Stimulated activated CD8-positive, alpha-beta memory T cell treated with anti-CD3 and anti-CD28 coated beads, Interleukin-2, amount 100 ng/mL, for 1 hour (primary cell): Measurements from ENCODE around the gene SPRYD3.
"Not testable (repeated sequence)": the region's sequence is repeated elsewhere in the genome, so short reads cannot be mapped to it uniquely, and the experiment has no call there.

ENCODE experiments used
- DNase-seq, 2 donors: peaks; one replicate each; pipeline ENCODE4 v3.0.0-alpha.2; 2020; ENCODE audit warnings: low read depth in 2 of 2

The SPRYD3 gene

DNA sequence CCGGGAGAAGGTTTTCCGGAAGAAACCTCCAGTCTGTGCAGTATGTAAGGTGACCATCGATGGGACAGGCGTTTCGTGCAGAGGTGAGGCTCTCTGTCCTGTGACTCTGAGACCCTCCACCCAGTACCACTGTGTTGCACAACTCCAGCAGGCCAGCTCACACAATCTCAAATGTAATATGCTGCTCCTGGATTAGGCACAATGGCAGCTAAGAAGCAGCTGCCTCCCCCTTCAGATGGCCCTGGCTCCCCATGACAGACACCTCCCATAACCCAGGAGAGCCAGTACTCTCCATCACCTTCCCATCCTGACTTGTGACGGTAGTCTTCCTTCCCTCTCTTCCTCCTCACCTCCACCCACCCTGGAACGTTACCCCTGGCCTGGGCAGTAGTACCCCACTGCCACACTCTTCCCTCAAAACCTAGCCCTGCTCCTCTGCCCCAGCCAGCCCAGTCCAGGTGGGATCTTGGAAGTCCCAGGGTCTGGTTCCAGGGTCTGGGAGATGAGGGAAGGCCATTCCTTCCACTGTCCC, 27.2 kb downstream of the SPRYD3 start:
- DNase-seq: no peak

DNA sequence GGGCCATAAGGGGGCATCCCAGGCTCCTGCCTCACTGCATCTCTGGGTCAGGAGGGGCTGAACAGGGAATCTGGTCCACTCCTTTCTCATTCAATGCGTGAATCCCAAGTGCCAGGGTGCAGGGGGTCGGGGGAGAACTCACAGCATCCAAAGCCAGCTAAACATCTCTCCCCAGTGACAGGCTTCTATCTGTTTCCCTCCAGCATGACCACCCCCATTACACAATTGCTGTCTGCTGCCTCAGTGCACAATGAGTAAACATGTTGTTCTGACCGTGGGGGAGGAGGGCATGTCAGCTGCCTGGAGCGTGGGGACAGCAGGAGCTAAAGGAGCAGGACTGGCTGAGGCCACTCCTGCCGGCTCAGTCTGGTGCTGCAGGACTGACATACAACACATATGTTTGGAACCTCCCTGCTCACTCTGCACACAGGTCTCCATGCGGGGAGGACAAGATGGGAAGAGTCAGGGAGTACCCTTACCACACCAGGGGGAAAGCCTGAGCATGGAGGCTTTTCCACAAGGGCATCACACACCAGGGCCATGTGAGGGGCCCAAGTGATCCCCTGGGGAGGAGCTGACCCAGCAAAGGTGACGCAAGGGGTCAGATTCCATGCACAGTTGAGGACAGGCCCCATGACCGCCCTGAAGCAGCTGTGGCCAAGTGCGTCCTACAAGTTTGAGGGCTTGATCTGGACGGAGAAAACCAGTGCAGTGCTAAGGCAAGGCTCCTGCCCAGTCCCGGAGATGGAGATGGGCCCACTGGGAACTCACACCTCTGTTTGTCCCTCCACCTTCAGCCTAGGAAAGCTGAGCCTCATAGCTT, 27.9 kb downstream of the SPRYD3 start:
- DNase-seq: no peak

DNA sequence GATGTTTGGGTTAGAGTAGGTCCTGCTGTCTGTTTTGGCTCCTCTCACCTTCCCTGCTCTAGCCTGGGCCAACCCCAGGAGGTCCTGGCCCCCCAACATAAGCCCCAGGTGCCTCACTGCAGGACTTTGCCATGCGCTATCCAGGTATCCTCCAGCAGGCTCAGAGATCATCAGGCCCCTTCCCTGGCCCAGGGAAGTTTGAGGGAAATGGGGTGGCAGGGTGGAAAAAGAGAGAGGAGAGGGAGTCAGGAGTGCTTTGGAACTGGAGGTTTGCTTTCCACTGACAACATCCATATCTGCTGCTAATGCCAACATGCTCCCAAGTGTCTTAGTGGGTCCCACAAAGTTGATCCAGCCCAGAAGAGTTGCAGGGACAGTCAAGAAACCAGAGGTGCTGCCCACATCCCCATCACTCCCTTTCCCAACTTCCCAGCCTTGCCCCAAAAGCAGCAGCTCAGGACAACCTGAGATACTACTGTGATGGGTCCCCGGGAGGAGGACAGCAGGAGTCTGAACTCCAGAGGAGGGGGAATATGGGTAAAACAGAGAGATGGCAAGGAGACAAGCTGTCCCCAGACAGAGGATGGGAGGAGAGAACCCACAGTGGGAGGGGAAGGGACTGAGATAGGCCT, 28.6 kb downstream of the SPRYD3 start:
- no peak for DNase-seq

DNA sequence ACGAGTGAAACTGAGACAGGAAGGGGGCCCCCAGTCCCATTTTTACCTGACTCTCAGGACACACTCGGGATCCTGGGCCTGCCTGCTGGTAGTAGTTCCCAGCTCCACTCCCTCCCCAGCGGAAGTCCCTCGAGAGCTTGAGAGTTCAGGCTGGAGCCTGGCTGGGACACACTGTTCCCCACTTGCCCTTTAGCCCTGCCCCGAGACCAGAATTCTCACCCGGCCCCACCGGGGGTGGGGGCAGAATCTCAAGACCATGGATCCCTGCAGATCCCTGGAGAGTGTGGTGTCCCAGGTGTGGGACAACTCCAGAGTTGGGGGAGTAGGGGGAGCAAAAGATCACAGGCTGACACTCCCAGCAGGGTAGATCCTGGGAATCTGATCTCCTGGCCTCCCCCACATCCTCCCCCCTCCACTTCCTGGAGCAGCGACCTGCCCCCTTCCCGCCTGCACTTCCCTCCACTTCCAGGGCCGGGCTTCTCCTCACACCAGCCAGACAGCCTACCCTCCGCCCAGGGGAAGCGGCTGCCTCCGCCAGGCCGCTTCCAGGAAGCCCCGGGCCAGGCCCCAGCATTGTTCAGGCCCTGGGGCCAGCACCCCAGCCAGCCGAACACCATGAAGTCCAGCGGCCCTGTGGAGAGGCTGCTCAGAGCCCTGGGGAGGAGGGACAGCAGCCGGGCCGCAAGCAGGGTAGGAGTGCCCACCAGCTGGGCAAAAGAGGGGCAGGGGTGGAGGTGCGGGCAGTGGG, 29.4 kb downstream of the SPRYD3 start, which contains the start of gene TNS2:
TSS of gene TNS2 (plus strand) at position 495 of the 748 bp plus-strand sequence. CDS start at position 616, 121 bp downstream.
- no peak for DNase-seq

DNA sequence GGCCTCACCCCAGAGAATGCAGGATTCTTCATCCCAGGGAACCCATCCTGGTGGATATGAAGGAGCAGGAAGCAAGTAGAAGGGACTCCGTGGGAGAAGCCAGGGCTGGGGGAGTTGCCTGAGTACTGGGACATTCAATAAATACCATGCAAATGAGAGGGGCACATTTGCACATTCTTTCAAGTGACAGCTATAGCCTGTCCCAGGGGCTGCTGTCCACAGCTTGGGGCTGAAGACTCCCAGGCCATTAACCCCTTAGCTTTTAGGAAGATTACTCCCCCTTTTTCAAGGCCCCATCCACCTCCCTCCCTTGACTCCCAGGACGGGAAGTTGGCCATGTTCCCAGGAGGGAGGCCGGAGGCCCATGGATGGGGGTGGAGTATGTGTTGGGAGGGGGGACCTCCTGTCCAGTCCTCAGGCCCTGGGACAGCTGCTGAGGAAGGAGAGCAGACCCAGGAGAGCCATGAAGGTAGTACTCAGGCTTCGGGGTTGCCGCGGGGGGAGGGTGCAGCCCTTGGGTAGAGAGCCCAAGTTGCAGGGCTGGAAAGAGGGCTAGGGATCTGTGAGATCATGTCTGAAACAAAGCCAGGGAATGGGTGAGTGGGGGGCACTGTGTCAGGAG, 30.3 kb downstream of the SPRYD3 start:
- DNase-seq: no peak

DNA sequence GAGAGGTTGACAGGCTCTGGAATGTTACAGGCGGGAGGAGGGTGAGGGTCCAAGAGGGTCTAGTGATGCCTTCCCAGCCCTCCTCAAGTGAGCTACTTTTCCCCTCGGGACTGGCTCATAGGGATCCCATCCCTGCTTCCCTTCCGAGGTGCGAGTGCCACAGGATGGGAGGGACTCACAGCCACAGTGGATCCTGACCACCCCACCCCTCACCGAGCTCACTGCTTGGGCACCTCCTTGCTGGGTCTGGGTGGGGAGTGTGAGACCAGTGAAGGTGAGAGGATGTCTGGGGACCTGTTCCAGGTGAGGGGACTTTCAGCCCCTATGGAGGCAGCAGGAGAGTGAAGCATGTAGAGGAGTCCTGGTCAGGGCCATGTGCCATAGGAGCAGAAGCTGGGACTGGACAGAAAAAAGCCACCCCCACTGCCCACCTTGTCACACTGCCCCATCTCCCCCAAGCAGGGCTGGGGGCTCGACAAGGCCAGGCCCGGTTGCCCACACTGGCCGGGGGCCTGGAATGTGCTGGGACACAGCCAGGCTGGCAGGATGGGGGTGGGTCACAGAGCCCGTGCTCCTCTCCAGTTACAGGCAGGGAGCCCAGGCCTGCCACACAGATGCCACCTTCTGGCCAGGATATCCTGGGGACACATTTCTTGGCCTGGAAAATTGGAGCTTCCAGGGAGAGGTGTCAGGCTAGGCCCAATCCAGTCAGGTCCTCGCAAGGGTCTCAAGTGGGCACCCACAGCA, 31.0 kb downstream of the SPRYD3 start:
- no peak for DNase-seq

DNA sequence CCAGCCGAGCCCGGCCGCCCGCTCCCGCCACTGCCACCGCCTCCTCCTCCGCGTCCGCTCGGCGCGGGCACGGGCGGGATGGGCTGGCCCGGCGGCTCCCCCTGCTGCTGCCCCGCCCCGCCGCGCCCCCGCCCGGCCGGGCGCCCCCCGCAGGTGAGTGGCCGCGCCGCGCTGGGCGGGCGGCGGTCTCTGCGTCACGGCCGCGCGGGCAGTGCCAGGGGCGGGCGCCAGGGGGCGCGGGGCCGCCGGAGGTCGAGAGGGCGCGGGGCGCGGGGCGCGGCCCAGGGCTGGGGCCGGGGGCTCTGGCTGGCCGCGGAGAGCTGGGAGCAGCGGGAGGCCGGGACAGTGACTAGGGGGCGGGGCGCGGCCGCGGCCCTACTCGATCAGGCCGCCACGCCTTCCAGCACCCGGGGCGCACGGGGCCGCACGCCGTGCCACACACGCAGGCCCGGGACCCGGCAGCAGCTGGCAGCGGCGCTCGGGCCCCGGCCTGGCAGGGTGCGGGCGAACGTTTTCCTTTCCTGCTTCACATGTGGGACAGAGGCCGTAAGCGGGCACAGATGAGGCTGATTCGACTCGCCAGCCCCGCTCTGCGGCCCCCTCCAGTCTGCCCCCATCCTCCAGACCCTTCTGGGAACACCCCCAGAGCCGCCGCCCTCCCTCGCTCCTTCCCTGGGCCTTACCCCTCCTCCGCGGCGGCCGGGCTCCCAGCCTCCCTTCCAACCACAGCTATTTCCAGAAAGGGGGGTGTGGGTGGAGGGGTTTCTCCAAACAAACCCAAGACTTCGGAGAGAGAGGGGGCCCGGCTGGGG, 31.8 kb downstream of the SPRYD3 start:
- DNase-seq: peak; percentile 46 to 50

DNA sequence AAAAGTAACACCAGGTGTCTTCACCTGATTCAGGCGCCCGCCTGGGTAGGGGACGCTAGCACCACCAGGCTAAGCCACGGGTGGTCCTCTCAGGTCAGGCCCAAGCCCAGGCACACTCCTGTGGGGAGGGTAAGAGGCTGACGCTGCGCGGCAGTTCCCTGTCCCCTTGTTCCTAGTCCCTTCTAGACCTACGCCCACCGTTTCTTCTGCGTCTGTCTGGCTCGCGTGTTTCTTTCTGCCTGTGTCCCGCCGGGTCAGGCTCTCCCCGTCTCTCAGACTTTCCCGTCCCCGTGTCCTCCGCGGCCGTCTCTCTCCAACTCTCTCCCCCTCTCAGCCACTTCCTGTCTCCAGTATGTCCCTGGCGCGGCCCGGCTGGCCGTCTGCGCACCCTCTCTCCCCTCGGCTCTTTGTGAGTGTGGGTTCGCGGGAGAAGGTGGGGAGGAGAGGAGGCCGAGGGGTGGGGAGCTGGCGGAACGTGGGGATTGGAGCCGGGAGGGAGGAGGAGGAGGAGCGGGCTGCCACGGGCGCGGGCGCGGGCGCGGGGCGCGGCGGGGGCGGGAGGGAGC, 32.5 kb downstream of the SPRYD3 start:
- peak; percentile 15 to 16 for DNase-seq

DNA sequence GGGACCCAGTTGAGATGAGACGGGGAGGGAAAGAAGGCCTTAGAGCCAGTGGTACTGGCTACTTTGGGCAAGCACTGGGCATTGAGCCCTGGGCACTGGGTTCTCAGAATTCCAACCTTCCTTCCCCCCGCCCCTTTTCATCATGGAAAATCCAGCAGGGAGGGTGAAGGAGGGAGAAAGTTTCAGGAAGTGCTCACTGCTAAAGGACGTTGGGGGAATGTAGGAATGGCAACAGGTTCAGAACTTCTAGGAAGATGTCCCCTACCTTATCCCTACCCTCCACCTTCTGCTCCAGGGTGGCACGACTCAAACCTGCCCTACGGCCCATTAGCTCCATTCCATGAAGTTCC, 33.5 kb downstream of the SPRYD3 start:
- no peak for DNase-seq

DNA sequence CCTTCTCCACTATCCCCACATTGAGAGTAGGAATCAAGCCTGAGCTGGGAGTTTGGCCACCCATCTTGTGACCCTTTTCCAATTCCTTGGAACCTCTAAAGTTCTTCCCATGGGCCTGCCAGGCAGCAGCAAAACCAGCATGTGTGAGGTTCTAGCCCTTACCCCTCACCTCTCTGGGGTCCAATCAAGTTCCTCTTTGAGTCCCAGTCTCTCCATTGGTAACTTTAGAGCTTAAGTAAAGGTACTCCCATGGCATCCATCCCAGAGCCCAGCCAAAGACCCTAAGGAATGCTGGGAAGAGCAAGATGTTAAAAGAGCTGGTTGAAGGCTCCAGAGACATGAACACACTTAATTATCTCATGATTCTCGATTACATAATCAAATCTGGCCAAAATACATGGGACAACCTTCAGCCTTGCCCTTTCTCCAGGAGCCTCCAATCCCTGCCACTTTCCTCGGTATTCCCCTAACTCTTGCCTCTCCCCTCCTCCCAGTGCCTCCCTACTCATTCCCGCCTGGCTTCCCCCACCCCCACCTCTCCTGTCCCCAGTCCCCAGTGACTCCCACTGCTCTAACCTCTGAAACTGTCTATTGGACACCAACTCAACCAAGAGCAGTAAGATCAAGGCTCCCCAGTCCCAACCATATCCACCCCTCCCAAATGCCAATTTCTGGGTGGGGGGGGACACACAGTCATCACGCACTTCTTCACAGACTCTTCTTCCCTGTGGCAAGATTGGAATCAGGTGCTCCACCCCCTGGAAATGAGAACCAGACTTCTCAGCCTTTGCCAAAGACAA, 34.1 kb downstream of the SPRYD3 start:
- DNase-seq: no peak

DNA sequence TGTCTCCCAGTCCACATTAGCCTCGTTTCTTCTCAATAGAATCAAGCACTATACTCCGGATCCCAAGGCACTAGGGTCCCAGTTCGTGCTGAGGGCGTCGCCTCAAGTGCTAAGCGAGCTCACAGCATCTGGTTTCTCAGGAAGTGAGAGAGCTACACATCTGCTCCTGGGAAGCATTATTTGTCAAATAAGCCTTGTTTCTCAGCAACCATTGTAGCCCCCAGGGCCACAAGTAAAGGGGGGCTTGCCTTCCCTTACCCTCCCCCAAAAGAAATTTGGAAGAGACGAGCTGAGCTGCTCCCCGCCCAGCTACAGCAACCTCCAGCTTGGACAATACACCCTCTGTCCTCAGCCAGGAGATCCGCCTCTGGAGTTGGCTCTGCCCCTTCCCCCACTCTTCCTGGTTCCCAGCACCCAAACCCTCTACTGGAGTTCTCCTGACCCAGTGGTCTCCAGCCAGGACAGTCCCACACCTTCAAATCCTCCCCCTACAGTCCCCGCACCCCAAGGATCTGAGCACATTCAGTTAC, 35.1 kb downstream of the SPRYD3 start:
- DNase-seq: no peak

DNA sequence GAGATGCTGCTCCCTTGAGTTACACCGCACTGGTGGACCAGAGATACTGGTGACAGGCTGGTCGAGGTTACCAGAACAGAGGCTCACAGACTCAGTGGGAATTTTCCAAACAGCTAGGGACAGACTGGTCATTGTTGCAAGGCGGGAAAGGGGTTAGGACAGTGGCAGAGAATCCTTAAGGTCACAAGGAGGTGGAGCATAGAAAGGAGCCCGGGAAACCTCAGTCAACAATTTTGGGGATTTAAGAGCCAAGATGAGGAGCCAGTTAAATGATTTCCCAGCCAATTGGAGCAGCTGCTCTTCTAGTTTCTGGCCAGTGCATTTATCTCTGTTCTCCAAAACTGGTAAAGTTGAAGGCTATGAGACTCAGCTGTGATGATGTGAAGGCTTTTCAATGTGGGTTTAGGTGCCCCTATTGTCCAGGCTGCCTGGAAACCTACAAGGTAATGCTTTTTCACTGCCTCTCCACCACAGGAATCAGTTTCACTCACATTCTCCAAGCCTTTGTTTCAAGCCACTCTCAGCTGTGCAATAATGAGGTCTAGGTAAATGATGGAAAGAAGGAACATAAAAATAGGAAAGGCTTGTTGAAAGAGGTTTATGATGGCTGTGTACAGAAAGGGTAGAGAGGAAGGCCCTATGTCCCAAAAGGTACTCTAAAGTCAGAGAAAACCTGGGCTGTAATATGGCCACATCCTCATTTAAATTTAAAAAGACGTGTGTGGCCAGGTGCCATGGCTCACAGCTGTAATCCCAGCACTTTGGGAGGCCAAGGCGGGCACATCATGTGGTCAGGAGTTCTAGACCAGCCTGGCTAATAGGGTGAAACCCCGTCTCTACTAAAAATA, 36.4 kb downstream of the SPRYD3 start:
- DNase-seq: no peak

DNA sequence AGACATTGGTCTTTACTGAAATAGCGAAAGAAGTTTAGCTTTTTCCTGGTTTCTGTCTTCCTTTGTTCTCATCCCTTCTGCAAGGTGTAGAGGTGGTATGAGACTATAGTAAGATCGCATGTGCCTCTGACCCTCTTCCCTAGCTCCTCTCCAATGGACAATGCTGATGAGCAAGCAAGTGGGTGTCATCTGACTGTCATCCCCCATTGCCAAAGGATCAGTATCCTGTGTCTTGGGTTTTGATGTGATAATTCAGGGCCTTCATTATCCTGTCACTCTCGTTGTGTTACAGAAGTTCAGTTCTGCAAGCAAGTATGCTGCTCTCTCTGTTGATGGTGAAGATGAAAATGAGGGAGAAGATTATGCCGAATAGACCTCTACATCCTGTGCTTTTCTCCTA, 39.3 kb downstream of the SPRYD3 start:
- no peak for DNase-seq

DNA sequence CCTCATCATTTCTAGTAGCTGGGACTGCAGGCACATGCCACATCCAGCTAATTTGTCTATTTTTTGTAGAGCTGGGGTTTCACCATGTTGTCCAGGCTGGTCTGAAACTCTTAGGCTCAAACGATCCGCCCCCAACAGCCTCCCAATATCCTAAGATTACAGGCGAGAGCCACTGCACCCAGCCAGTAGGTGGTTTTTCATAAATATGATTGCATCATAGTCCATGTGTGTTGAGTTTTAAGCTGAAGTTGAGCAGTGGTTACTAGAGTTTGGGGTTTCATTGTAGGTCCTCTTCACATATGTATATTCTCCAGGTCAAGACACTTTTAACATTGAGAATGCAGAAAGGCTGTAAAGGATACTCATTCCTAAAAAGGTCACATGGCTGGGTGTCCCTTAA, 42.4 kb downstream of the SPRYD3 start:
- no peak for DNase-seq

DNA sequence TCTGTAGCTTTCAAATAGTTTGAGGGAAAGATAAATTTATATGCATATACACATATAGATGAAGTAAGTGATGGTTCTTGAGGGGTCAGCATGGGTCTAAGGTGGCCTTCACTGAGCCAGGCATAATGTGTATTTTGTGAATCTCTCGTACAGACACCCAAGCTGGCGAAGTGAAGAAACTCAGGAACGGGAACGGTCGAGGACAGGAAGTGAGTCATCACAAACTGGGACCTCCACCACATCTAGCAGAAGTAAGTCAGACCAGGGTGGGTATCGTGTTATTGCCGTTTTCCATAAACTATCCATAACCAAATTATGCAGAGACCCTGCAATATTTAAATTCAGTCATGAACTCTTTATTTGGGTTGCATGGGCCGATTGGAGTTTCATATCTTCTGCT, 44.7 kb downstream of the SPRYD3 start:
- no peak for DNase-seq

DNA sequence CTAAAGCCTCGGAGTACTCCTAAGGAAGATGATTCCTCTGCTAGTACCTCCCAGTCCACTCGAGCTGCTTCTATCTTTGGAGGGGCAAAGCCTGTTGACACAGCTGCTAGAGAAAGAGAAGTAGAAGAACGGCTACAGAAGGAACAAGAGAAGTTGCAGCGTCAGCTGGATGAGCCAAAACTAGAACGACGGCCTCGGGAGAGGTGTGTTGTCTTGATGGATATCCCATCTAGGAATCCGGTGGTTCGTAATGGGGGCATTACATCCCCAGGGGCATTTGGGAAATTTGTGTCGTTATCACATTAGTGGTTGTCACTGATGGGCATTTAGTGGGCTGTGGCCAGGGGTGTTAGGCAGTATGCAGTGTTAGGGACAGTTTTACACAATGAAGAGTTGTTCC, 45.4 kb downstream of the SPRYD3 start:
- DNase-seq: not testable (repeated sequence)

DNA sequence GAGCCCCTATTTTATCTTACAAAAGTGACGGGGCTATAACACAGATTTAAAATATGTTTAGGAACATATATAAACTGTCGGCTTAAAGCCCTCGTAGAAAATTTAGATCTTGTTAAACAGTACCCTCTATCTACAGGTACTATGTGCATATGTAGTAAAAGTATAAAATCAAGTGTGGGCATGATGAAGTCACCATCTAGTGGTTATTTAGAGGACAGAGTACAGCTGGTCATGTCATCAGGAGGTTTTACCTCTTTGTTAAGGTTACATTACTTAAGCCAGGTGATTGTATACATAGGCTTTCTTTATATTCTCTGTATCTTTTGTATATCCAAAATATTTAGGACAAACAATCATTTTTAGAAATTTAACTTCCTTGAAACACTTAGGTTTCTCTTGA, 47.6 kb downstream of the SPRYD3 start:
- no peak for DNase-seq

DNA sequence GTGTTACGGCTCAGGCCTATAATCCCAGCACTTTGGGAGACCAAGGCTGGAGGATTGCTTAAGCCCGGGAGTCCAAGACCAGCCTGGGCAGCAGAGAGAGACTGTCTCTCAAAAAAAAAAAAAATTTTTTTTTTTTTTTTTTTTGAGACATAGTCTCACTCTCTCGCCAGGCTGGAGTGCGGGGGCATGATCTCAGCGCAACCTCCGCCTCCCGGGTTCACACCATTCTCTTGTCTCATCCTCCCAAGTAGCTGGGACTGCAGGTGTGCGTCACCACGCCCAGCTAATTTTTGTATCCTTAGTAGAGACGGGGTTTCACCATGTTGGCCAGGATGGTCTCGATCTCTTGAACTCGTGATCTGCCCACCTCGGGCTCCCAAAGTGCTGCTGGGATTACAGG, 52.2 kb downstream of the SPRYD3 start:
- not testable (repeated sequence) for DNase-seq
